SK-N-SH (cell line): Measurements from ENCODE around the gene C1orf52.

Experiments used
- CHD2 ChIP-seq: fragments of 150-350 bp; IDR thresholded peaks from 2 replicates; pipeline ENCODE4 v1.6.1; 2018; ENCODE audit warnings: low read length; ENCODE audit not compliant: partially characterized antibody
- CTCF ChIP-seq: fragments of 200-600 bp; sonication (generic); IDR thresholded peaks from 2 replicates; pipeline ENCODE4 v1.6.1; 2017; ENCODE audit warnings: antibody characterized with exemption, mild to moderate bottlenecking, moderate library complexity
- GATA2 ChIP-seq: sonication (generic); formaldehyde crosslinking; IDR thresholded peaks from 2 replicates; pipeline ENCODE4 v1.5.0; 2020; ENCODE audit warnings: mild to moderate bottlenecking, missing genetic modification reagents
- JUND ChIP-seq: IDR thresholded peaks from 2 replicates; pipeline ENCODE4 v1.4.0; 2012
- POLR2AphosphoS5 ChIP-seq: IDR thresholded peaks from 2 replicates; pipeline ENCODE4 v1.6.1; 2012; ENCODE audit warnings: low read depth, low read length
- RAD21 ChIP-seq: IDR thresholded peaks from 2 replicates; pipeline ENCODE4 v1.6.1; 2012; ENCODE audit warnings: mild to moderate bottlenecking, low read length
- SIN3A ChIP-seq: IDR thresholded peaks from 2 replicates; pipeline ENCODE4 v1.6.1; 2012; ENCODE audit warnings: low read depth, mild to moderate bottlenecking, low read length, moderate library complexity, borderline replicate concordance
- YY1 ChIP-seq: IDR thresholded peaks from 2 replicates; pipeline ENCODE4 v1.4.0; 2012; ENCODE audit warnings: low read depth, mild to moderate bottlenecking

- TF ChIP-seq POLR2AphosphoS5 (no peak), CHD2 (no peak), SIN3A (no peak), YY1 (no peak), CTCF (no peak), GATA2 (CRISPR knock-in tag) (no peak), RAD21 (no peak), JUND (no peak)
Measured at GRCh38 chr1:85303440-85304162, 44.1 kb upstream of the C1orf52 start.
